Stimulated activated CD8-positive, alpha-beta memory T cell treated with anti-CD3 and anti-CD28 coated beads, Interleukin-15, amount 100 ng/mL, for 48 hours (primary cell): Measurements from ENCODE around the gene CLK4.

Source experiments
- DNase-seq, 2 donors: peaks; one replicate each; pipeline ENCODE4 v3.0.0-alpha.2; 2020; ENCODE audit warnings: low read depth in 2 of 2

The CLK4 gene

GRCh38 chr5:178637356-178638074 lies 10.7 kb upstream of the CLK4 start:
- DNase-seq, result no peak

GRCh38 chr5:178632285-178632684 lies 5.4 kb upstream of the CLK4 start:
- DNase-seq, result no peak

- DNase-seq, result no peak
Measured at GRCh38 chr5:178630951-178631350, 4.1 kb upstream of the CLK4 start.

GRCh38 chr5:178630475-178630930 lies 3.7 kb upstream of the CLK4 start:
- DNase-seq, result no peak

GRCh38 chr5:178627259-178627598 lies 379 bp upstream of the CLK4 start:
- no peak for DNase-seq

GRCh38 chr5:178625679-178626483 lies 969 bp downstream of the CLK4 start:
- DNase-seq, result no peak

GRCh38 chr5:178624631-178625546 lies 2.0 kb downstream of the CLK4 start:
- no peak for DNase-seq

- no peak for DNase-seq
Measured at GRCh38 chr5:178622679-178623247, 4.1 kb downstream of the CLK4 start.

GRCh38 chr5:178619390-178619789 lies 7.5 kb downstream of the CLK4 start:
- DNase-seq, result no peak

GRCh38 chr5:178612299-178612698 lies 14.6 kb downstream of the CLK4 start:
- no peak for DNase-seq

- no peak for DNase-seq
Measured at GRCh38 chr5:178606269-178606668, 20.6 kb downstream of the CLK4 start.

GRCh38 chr5:178605788-178606187 lies 21.1 kb downstream of the CLK4 start:
- DNase-seq, result no peak

- DNase-seq, result no peak
Measured at GRCh38 chr5:178602752-178603151, 24.1 kb downstream of the CLK4 start.

- DNase-seq, result no peak
Measured at GRCh38 chr5:178595750-178596149, 31.1 kb downstream of the CLK4 start.

- no peak for DNase-seq
Measured at GRCh38 chr5:178595150-178595549, 31.7 kb downstream of the CLK4 start.

- DNase-seq, result no peak
Measured at GRCh38 chr5:178590924-178591423, 35.9 kb downstream of the CLK4 start.

- DNase-seq, result peak in 1 of 2 donors; percentile 11
Measured at GRCh38 chr5:178590141-178590923, 36.5 kb downstream of the CLK4 start, which contains the start of gene COL23A1. Gene COL23A1, minus strand, starts transcription at chr5:178590393.

GRCh38 chr5:178589180-178590140 lies 37.4 kb downstream of the CLK4 start:
- no peak for DNase-seq

- DNase-seq, result no peak
Measured at GRCh38 chr5:178588769-178589168, 38.1 kb downstream of the CLK4 start.
